AG04450 (cell line): ENCODE data around the gene KCND2. TPM values are rescaled to one million over a fixed set of nuclear protein-coding genes. Genes with fewer than 3 reads are reported as not detected.

Source experiments
- CTCF ChIA-PET: fragments of 300-600, 350-600 bp; formaldehyde crosslinking; extraction: SDS; loops from one replicate; lab custom pipeline; 2022; ENCODE audit warnings: antibody characterized with exemption, inconsistent platforms; lab: Charles Lee
- POLR2A ChIA-PET: fragments of 350-600 bp; formaldehyde crosslinking; extraction: SDS; loops from one replicate; lab custom pipeline; 2021; ENCODE audit warnings: antibody characterized with exemption, inconsistent platforms; lab: Yijun Ruan, JAX
- DNase-seq: peaks from one replicate; pipeline ENCODE4 v3.0.0-alpha.2; 2011; ENCODE audit warnings: low read depth, low spot score
- H3K27ac ChIP-seq: one replicate; pipeline ENCODE4 v1.5.1; 2012; ENCODE audit warnings: low read depth, low read length, control low read depth
- H3K27me3 ChIP-seq: one replicate; pipeline ENCODE4 v1.6.0; 2012; ENCODE audit warnings: low read length; ENCODE audit not compliant: control insufficient read depth, insufficient read depth
- H3K4me3 ChIP-seq: 2 replicates; pipeline ENCODE4 v1.5.1; 2011; ENCODE audit warnings: mild to moderate bottlenecking, low read depth, low read length, control low read depth
- H3K9me3 ChIP-seq: 2 replicates; pipeline ENCODE4 v1.5.1; 2012; ENCODE audit warnings: low read length; ENCODE audit not compliant: control insufficient read depth, insufficient read depth
- CTCF ChIP-seq: IDR thresholded peaks from 2 replicates; pipeline ENCODE4 v1.5.1; 2011; ENCODE audit warnings: low read depth, low read length, control low read depth, inconsistent platforms
- polyA plus RNA-seq: library from polyadenylated mRNA; depleted of rRNA; stranded (reverse); fragments of >200 nt; gene quantifications from 2 replicates; pipeline ENCODE4 v1.2.3, GENCODE V29; 2011

The KCND2 gene
- polyA plus RNA-seq, 1 experiment = 0.12 TPM

- DNase-seq = no peak
- ChIA-PET POLR2A (no interaction called here), CTCF (no interaction called here)
- no peak for TF ChIP-seq CTCF
- H3K4me3 ChIP-seq = no peak overlapping the region
- H3K27me3 ChIP-seq = no peaks in the 10 kb centered on the region
- H3K27ac ChIP-seq = no peak overlapping the region
- H3K9me3 ChIP-seq = no peaks in the 10 kb centered on the region
Observed at GRCh38 chr7:120645966-120646365, 373.0 kb downstream of the KCND2 start.

- ChIA-PET POLR2A (no interaction called here), CTCF (no interaction called here)
- TF ChIP-seq CTCF = no peak
- H3K27me3 ChIP-seq = no peaks in the 10 kb centered on the region
- H3K27ac ChIP-seq = no peak overlapping the region
- H3K4me3 ChIP-seq = no peak overlapping the region
- DNase-seq = no peak
- H3K9me3 ChIP-seq = no peaks in the 10 kb centered on the region
Observed at GRCh38 chr7:120654241-120654640, 381.3 kb downstream of the KCND2 start.

DNA sequence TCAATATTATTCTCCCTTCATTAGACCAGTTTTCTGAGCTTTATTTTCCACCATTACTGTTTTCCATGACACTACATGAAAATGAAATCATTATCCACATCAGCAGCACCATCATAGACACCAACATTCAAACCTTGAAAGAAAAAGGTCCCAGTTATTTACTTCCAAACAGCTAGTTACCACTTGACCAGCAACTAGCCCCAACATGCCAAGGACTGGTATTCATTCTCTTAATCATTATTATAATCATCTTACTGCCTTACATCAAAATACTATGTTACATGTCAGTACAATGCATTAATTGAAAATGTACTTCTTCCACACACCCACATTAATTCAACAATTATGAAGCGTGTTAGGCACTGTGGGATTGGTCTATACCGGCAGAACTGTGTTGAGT lies 385.5 kb downstream of the KCND2 start:
- TF ChIP-seq CTCF = no peak
- DNase-seq = no peak
- H3K27me3 ChIP-seq = no peaks in the 10 kb centered on the region
- CTCF ChIA-PET = no interaction called here
- no peak overlapping the region for H3K27ac ChIP-seq
- H3K4me3 ChIP-seq = no peak overlapping the region
- no peaks in the 10 kb centered on the region for H3K9me3 ChIP-seq
- POLR2A ChIA-PET = no interaction called here

GRCh38 chr7:120662291-120662690 lies 389.3 kb downstream of the KCND2 start:
- Histone ChIP-seq H3K27ac (no peak overlapping the region), H3K4me3 (no peak overlapping the region), H3K27me3 (no peaks in the 10 kb centered on the region), H3K9me3 (no peaks in the 10 kb centered on the region)
- POLR2A ChIA-PET = no interaction called here
- TF ChIP-seq CTCF = no peak
- DNase-seq = no peak
- CTCF ChIA-PET = no interaction called here

GRCh38 chr7:120665068-120665467 lies 392.1 kb downstream of the KCND2 start:
- CTCF ChIA-PET = no interaction called here
- TF ChIP-seq CTCF = no peak
- Histone ChIP-seq H3K4me3 (no peak overlapping the region), H3K27ac (no peak overlapping the region), H3K27me3 (no peaks in the 10 kb centered on the region), H3K9me3 (no peaks in the 10 kb centered on the region)
- no peak for DNase-seq
- POLR2A ChIA-PET = no interaction called here
